NOMO-1 (cell line): Measurements from ENCODE around the gene RFX4.
"Not testable (repeated sequence)": the region's sequence is repeated elsewhere in the genome, so short reads cannot be mapped to it uniquely, and the experiment has no call there.

ENCODE experiments used
- DNase-seq, 2 experiments: peaks; one replicate each; lab custom pipeline; 2025; ENCODE audit not compliant: unreplicated experiment in 2 of 2; lab: John Stamatoyannopoulos, UW

RFX4 gene

DNA sequence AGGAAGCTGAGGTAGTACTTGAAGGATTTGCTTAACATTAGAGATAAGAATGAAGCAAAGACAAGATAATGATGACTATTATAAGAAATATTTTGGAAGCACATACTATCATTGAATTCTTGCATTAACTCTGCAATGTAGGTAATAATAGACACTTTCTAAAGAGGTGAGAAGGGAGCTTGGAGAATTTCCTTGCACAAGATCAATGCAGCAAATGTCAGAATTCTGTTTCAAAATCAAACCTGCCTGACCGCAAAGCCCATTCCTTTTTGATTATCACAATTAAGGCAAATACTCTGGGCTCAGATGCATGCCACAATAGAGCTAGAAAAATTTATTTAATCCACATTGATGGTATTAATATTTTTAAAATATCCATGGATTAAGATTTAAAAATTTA is 141.3 kb downstream of the RFX4 start:
- no peak for DNase-seq

DNA sequence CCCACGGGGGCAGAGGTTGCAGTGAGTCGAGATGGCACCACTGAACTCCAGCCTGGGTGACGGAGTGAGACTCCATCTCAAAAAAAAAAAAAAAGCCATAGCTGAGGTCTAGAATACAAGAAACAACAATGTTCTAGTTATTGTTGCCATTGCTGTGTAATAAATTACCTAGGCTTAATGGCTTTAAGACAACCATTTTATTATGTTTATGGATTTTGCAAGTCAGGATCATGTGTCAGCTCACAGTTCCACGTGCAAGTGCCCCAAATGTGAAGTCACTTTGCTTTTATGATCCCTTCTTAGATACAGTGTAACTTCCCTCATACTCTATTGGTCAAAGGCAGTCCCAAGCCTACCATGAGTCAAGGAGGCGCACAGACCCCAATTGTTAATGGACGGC is 142.1 kb downstream of the RFX4 start:
- DNase-seq: no peak

DNA sequence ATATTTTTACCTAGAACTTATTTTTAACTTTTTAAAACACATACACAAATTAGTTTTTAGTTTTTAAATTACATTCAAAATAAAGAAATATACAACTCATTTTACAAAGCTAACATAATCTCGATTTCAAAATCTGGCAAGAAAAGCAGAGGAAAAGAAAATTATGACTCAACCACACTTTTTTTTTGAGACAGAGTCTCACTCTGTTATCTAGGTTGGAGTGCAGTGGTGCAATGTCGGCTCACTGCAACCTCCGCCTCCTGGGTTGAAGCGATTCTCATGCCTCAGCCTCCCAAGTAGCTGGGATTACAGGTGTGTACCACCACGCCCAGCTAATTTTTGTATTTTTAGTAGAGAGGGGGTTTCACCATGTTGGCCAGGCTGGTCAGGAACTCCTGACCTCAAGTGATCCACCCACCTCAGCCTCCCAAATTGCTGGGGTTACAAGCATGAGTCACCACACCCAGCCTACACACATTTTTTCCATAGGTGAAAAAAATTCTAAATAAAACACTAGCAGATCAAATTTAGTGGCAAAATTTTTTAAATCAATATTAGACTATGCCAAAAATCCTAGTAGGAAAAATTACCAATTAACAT is 143.9 kb downstream of the RFX4 start:
- not testable (repeated sequence) for DNase-seq

DNA sequence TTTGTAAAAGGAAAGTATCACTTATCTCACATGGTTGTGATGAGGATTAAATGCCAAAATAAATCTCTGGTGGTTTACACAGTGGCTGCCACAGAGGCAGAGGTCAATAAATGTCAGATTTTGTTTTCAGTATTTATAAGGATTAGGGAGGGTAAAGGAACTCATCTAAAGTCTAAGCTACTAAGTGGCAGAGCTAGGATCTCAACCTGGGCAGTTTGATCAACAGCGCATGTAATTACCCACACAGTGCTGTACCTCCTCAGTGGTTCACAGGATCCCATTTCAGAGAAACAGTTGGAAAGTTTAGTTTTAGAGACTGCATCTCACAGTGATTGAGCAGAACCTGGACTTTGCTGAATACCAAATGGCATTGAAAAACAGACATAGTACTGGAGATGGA is 146.8 kb downstream of the RFX4 start:
- DNase-seq: no peak

GRCh38 chr12:106732890-106733289 is 150.1 kb downstream of the RFX4 start:
- no peak for DNase-seq

- no peak for DNase-seq
Observed at GRCh38 chr12:106733660-106734059, 150.9 kb downstream of the RFX4 start.

GRCh38 chr12:106736051-106736957 is 153.5 kb downstream of the RFX4 start:
- DNase-seq: peak in 1 of 2 experiments; percentile 1

DNA sequence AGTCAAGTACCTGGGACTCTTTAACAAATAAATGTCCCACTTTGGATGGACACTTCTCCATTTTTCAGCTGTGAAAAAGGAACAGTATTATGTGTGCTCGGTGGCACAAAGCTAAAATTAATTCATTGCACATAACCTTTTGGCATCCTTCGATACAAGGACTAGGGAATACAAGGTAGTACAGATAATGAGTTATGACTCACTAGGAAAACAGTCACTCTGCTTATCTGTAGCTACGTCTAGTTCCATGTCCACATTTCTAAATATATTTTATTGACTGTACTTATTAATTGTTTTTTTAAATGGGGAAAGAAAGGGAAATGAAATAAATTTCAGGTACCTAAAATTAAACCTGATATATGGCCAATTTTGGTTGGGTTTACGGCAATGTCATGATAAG is 156.5 kb downstream of the RFX4 start:
- DNase-seq: no peak

- DNase-seq: no peak
Observed at GRCh38 chr12:106739815-106740530, 157.2 kb downstream of the RFX4 start.

GRCh38 chr12:106740818-106741217 is 158.0 kb downstream of the RFX4 start:
- peak; percentile 48 to 83 for DNase-seq

DNA sequence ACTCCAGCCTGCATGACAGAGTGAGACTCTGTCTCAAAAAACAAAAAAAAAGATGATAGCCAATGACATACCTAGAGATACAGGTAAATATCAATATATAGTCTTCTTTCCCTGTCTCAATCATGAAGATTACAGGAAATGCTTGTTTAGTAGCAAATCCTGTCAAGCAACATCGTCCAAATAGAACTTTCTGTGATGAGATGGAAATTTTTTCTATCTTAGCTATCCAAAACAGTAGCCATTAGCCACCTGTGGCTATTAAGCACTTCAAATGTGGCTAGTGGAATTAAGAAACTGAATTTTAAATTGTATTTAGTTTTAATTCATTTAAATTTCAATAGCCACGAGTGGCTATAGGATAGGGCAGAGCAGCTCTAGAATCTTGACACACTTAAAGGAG is 158.4 kb downstream of the RFX4 start:
- no peak for DNase-seq

GRCh38 chr12:106743270-106743988 is 160.6 kb downstream of the RFX4 start:
- DNase-seq: no peak

DNA sequence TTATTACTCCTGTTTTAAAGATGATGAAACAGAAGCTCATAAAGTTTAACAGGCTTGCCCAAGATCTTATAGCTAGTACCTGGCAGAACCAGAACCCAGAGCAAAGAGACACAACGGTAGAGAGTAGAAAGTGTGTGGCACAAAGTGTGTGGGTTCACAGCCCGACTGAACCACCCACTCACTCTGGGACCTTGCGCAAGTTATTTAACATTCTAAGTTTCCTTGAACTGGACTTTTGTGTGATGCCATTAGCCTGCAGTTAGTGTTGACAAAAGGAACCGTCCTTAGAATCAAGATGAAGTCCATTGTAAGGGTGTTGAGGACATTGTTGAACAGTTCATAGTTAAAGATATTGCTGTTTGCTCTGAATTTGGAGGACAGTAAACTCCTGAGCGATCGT is 161.8 kb downstream of the RFX4 start:
- DNase-seq: no peak

GRCh38 chr12:106745181-106745745 is 162.5 kb downstream of the RFX4 start:
- DNase-seq: no peak

GRCh38 chr12:106747973-106748436 is 165.2 kb downstream of the RFX4 start:
- DNase-seq: no peak

DNA sequence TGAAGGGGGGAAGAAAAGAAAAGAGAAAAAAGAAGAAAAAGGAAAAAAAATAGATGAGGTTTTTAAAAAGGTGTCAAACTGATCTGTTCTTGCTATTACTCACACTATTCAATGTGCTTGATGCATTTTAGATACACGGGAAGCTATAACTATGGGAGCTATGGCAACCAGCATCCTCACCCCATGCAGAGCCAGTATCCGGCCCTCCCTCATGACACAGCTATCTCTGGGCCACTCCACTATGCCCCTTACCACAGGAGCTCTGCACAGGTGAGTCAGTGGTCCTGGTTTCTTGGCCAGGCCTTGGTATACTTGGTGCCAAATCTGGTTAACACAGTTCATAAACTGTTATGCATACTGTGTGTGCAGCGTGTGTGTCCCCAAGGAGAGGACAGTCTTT is 167.7 kb downstream of the RFX4 start:
- no peak for DNase-seq

DNA sequence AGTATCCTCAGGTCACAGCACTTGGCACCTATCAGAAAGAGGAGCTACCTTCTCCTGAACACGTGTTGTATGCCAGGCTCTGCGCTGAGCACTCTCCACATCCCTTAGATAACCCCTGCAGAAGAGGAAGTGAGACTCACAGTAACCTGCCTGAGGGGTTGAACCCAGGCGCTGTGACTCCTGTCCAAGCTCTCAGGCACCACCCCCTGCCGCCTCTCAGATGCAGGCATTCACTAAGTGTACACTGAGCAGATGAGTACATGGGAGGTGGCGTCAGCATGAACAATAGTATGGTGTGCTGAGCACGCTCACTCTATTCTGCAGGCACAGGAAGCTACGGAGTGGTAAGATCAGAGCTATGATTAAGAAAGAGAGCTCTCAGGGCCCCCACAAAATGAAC is 170.7 kb downstream of the RFX4 start:
- DNase-seq: peak; percentile 41 to 54

DNA sequence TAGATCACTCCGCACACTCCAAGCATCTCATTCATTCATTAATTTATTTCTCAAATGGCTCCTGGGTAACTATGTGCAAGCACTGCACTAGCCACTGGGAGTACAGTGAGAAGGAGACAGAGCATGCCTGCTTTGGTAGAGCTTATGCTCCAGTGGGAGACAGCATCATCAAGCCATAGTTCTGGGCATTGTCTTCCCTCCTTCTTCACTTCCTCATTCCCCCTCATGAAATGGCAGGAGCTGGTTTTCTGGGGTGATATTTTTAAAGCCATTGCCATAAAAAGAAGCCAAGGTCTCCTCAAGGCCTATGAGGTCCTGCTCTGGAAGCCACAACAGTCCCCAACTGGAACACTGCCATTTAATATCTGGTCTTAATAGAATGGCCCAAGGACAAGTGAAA is 171.5 kb downstream of the RFX4 start:
- DNase-seq: no peak

DNA sequence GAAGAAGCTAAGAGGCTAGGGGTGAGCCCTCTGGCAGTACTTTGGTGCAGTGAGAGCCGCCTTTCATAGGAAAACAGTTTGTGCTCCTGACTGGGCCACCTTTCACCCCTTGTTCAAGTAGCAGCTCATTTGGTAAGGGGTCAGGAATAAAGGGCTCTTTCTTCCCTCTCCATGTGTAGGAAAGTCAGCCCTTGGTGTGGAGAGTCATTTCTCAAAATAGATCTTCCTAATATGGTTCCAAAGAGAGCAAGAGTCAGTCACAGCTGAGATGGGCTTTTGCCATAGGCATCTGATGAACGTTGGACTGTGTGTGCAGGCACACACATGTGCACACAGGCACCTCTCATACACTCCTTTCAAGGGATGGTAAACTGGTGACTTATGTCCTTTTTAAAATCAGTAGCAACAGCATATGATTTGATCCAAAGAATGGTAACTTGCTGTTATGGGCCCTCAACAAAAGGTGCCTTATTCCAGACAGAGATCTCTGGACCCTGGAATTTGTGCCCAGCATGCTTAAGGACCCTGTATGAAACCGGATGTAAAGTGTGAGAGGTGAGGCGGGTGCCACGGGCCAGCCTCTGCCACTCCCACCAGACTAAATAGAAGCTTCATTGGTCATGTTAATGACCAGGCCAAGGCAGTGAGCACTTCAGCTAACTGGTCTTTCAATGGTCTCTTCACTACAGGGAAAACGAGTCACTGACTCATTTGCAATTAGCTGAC is 175.0 kb downstream of the RFX4 start:
- no peak for DNase-seq
